CD4-positive, alpha-beta T cell treated with Interleukin-15 for 4 hours (primary cell): ENCODE results near the gene RPF1.
"Not testable (repeated sequence)": the region's sequence is repeated elsewhere in the genome, so short reads cannot be mapped to it uniquely, and the experiment has no call there.

Source experiments
- DNase-seq: peaks from one replicate; pipeline ENCODE4 v3.0.0-alpha.2; 2020; ENCODE audit warnings: low spot score

RPF1 gene

DNA sequence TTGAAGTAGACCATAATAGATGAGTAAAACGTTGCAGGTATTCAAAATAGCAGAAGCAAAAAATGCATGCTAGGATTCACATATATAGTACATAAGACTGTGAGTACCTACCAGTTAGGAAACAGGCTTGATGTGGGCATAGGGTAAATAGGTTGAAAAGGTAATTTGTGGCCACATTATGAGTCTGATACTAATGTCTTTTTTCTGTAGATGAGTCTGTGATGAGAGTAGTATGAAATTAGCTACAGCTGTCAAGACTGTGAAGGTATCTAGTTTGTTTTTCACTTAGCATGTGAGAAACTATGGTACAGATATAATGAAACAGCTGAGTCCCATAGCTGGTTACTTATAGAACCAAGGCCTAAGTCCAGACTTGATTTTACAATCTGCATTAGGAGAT lies 14.7 kb downstream of the RPF1 start:
- no peak for DNase-seq

DNA sequence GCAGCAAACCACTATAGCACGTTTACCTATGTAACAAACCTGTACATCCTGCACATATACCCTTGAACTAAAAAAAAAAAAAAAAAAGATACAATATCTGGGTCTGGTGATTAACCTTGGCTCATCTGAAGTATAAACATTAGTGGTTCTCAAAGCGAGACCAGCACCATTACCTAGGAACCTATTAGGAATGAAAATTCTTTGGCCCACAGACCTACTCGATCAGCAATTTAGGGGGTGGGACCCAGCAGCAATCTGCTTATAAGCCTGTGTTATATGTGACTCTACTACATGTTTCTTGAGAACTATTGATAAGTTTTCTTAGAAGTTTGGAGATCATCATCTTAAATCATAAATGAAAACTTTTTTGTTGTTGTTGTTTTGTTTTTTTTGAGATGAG lies 17.4 kb downstream of the RPF1 start:
- no peak for DNase-seq

DNA sequence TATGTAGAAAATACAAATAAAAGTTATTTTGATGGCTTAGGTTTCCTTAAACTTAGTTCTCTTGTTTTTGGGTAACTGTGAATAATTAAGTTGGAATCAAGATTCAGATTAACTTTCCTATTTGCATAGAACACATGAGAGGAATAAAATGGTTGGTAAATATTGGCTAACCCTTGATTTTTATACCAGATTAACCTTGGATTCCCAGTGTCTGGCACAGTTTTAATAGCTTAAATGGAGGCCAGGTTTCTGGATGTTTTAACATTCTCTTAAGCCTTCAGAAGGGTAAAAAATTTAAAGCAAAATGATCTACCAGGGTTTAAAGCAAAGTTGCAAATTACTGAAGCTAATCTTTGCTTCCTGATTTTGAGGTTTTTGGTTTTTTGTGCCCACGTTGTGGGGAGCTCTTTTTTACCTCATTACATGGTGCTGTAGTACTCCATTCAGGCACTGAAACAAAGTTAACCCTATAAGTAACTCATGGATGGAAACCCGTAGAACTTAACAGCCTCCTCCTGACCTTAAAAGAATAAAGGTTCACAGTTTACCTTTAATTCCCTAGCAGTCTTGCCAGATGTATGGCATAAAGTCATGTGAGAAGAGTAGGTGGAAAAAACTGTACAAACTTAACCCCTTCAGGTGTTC lies 18.7 kb downstream of the RPF1 start:
- DNase-seq: no peak

DNA sequence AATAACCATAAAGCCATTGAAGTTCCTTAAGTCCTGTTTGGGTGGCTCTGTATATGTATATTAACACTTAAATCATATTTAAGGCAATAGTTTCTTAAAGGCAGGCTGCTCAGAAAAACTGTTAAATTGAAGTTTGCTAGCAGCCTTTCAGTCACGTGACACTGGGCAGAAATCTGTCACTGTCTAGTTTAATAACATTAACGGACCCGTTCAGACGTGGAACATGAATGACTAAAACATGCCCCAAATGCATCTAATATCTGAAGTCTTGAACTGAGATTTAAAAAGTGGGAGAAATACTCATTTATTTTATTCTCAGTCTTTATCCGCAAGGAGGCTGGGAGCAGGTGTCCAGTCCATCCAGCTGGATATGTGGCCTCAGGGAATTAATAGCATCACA lies 23.9 kb downstream of the RPF1 start:
- no peak for DNase-seq

DNA sequence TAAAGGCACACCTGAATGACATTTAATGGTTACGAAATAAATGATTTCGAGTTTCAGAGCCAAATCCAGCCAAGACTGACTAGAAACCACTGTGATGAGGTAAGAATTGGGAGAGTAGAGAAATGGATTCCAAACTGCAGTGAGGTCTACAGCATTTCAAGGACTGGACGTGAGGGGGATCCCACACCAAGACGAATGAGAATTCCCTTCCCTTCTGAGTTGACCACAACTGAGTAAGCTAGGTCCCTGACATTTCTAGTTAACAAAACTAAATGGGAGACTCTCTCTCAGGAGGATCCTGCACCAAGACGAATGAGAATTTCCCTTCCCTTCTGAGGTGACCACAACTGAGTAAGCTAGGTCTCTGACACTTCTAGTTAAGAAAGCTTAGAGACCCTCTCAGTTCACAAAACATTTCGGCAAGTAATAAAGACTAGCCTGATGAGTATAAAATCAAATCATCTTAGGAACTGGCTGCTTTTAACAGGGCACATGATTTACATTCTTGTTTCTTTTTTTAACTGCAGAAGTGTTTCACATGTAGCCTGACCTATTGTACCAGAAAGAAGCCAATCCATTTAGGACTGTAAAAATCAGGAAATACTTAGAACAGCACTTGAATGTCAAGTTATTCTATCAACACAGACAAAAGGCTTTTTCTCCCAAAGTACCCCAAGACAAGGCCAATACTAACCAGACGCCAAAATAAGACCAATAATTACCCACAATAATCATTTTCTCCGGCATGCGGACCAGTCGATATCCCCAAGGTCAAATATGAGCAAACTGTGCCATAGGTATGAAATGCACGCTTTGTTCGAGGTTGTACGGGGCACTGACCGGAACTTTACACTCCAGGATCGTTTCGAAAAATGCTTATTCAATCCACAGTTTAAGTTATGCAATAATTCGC lies 25.8 kb downstream of the RPF1 start:
- DNase-seq: no peak

DNA sequence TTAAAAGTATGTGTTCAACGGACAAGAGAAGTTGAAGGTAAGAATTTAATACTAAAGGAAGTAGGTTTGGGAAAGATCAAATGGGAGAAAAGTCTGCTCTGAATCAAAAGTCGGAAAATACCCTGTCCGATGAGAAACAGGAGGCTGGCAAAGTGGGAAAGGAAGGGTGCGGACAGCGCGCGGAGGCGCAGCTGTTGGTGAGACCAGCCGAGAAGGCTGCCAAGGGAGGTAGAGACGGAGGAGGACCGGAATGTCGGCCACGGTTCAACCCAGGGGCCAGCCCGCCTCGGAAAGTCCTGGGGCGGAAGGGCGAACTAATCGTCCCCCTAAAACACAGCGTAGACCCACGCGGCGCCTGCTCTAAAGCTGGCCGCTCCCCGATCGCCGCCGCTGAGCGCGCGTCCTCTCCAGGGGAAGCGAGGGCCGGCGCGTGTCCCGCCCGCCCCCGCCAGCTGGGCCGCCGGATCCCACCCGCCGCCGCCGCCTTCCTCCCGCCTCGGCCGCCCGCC lies 26.5 kb downstream of the RPF1 start:
- no peak for DNase-seq

DNA sequence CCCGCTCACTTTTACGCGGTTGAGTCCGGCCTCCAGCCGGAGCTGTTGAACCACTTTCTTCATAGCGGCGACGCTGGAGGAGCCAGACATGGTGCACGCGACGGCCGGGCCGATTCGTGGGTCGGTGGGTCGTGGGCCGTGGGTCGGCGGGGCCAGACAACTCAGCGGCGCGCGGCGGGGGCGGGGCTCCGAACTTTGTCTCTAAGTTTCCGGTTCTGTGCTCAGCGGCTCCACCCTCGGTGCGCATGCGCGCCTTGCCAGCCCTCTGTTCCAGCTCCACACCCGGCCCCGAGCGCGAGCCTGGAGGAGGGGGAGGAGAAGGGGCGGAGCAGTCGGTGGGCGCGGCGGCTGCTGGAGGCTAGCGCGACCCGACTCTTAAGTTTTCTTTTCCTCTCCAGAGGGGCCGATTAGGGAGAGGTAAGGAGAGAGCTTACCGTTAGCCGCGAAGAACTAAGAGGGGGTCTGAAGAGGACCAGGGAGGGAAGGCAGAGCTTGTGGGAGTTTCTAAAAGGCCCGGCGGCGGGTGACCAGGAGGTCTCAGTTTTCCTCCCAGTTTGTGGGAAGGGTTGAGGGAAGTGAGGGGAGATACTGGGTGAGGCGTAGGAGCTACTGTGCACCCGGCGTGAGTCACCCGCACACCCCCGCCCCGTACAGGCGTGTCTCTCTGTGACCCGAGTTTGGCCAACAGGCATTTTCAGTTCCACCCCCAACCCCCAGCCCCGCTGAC lies 27.1 kb downstream of the RPF1 start, which contains the start of the genes GNG5 and SPATA1:
GNG5 (minus strand) TSS at position 580 of the 727 bp plus-strand sequence; CDS start at position 90, 490 bp downstream.
SPATA1 (plus strand) TSS at position 385 of the 727 bp plus-strand sequence. CDS start 9,974 bp downstream, outside the sequence.
- DNase-seq: peak; percentile 96

DNA sequence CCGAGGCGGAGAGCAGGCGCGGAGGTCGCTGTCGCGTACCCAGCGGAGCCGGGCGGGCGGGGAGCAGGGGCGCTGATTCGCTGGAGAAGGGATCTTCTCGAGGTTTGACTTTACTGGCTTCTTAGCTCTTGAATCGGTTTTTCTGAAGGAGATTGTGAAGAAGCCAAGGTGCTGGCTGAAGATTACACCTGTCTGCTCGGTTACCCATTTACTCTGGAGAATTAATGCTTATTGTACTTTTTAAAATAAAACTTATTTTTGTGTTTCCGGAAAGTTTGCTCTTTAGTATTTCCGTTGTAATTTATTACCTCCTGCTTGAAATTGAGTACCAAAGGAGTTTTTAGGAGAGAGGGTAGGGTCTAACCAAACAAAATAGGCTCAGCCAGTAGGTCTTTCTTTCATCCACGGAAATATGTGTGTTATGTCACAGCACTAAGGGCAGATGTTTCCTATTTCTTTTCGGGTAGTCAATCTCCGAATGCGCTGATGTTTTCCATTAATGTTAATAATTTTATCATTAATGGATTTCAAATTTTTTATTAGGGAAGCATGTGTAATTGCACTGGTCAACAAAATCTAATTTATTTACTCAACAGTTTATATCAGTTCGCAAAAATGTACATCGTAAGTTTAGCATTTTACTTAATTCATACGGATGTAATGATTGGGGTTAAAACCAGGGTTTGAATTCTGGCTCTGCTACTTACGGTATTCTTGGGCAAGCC lies 27.8 kb downstream of the RPF1 start:
- no peak for DNase-seq

DNA sequence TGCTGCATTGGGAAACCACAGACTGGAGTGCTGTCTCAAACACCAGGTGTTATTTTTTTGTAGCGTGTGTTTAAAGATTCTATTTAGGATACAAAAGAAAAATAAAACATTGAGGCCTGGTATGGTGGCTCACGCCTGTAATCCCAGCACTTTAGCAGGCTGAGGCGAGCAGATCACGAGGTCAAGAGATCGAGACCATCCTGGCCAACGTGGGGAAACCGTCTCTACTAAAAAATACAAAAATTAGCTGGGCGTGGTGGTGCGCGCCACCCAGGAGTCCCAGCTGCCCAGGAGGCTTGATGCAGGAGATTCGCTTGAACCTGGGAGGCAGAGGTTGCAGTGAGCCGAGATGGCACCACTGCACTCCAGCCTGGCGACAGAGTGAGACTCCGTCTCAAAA lies 28.8 kb downstream of the RPF1 start:
- not testable (repeated sequence) for DNase-seq

DNA sequence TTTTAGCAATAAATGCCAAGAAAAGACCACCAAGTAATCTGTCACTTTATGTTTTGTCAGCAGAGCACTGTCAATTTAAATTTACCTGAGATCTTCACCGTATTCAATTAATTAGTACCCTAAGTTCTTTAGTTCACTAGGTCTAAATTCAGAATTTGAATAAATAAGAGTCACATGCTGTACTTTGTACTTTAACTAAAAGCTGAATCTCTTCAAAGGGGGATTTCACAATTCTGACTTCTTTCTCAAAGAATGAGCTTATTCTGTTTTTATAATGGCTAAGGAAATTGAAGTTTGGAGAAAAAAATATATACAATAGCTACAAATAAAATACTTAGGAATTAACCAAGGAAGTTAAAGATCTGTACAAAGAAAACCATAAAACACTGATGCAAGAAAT lies 29.4 kb downstream of the RPF1 start:
- DNase-seq: no peak

DNA sequence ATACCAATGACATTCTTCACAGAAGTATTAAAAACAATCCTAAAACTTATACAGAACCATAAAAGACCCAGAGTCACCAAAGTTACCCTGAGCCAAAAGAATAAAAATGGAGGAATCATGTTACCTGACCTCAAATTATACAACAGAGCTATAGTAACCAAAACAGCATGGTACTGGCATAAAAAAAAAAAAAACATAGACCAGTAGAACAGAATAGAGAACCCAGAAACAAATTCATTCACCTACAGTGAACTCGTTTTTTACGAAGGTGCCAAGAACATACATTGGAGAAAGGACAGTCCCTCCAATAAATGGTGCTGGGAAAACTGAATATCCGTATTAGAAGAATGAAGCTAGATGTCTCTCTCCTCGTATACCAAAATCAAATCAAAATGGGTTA lies 30.0 kb downstream of the RPF1 start:
- DNase-seq: no peak

DNA sequence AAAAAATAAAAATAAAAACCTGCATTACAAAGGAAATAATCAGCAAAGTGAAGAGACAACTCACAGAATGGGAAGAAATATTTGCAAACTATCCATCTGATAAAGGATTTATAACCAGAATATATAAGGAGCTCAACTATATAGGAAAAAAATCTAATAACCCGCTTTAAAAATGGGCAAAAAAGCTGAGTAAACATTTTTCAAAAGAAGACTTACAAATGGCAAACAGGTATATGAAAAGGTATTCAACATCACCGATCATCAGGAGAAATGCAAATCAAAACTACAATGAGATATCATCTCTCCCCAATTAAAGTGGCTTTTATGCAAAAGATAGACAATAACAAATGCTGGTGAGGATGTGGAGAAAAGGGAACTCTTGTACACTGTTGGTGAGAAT lies 31.1 kb downstream of the RPF1 start:
- no peak for DNase-seq

DNA sequence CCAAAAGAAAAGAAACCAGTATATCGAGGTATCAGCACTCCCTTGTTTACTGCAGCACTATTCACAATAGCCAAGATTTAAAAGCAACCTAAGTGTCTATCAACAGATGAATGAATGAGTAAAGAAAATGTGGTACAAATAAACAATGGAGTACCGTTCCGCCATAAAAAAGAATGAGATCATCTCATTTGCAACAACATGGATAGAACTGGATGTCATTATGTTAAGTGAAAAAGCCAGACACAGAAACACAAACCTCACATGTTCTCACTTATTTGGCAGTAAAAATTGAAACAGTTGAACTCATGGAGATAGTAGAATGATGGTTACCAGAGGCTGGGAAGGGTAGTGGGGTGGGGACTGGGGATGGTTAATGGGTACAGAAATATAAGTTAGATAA lies 31.6 kb downstream of the RPF1 start:
- no peak for DNase-seq

DNA sequence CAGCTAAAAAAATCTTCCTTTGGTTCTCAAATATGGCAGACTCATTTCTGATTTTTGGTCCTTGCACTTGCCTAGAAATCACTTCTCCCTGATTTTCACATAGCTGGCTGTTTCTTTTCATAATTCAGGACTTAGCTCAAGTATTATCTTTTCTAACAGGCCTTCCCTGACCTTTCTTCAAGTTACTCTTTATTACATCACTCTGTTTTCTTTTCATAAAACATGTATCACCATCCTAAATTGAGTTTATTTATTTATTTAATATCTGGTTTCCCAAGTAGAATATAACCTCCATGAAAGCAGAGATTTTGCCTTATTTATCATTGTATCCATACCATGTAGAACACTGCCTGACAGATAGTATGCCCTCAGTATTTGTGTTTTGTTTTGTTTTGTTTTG lies 45.5 kb downstream of the RPF1 start:
- no peak for DNase-seq

DNA sequence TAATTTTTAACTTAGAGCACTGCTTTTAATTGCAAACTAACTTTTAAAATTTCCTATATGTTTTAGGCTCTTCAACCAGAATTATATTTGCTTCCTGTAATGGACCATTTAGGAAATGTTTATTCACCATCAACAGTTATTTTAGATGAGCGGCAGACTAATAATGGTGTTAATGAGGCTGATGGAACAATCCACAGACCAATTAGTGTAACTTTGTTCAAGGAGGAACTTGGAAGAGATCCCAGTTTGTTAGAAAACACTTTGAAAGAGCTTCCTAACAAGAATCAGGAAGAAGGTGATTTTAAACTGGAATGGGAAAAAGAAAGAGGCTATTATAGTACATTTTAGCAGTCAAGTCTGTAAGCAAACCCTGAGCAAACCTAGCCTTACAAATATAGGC lies 46.7 kb downstream of the RPF1 start:
- DNase-seq: no peak

DNA sequence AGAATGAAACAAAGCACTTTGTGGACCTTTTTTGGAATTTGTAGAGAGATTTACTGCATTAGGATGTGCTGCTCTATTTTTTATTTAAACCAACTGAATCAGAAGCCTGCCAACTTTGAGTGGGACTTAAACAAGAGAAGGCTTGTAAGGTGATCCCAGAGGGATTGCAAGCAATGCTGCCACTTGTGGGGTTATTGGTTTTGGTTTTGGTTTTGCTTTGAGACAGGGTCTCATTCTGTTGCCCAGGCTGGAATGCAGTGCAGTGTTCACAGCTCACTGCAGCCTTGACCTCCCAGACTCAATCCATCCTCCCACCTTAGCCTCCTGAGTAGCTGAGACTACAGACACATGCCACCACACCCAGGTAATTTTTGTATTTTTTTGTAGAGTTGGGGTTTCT lies 59.5 kb downstream of the RPF1 start:
- DNase-seq: no peak

DNA sequence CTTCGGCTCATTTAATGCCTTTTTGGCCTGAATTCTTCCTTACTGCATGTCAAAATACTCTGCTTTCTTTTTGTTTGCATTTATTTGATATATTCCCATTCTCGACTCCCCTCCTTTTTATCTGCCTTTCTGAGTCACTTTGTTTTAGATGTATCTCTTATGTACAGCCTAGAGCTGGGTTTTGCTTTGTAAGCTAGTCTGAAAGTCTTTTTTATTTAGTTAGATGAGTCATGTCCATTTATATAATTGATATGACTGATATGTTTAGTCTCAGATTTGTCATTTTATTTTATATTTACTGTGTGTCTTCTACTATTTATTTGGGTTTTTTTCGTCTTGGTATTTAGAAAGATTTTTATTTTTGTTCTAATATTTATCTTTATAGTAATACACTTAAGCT lies 60.9 kb downstream of the RPF1 start:
- no peak for DNase-seq

DNA sequence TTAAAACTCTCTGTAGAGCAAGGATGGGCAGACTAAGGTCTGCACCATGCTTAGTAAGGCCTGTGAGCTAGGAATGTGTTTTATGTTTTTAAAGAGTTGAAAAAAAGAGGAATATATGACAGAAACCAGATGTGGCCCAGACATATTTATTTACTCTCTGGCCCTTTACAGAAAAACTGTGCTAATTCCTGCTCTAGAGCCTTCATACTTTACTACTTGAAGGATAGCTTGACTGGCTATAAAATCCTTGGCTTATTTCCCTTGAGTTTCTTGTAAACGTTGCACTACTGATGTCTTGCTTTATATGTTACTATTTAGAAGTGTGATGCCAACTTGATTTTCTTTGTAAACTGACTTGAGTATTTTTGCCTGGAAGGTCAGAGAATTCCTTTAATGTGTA lies 61.7 kb downstream of the RPF1 start:
- DNase-seq: no peak

DNA sequence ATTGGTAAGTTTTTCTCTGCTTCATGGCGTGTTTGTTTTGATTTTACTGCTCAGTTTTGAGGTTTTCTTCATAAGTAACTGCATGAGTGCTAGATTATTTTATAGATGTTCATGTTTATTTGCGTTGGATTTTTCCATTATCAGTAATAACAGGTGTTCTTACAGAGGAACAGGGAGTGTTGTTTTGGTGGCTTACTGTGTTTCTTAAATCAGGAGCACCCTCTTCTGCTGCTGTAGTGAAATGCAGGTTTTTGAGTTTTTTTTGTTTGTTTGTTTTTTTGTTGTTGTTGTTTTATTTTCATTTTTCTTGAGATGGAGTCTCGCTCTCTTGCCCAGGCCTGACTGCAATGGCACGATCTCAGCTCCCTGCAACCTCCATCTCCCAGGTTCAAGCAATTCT lies 62.6 kb downstream of the RPF1 start:
- DNase-seq: no peak
